Measurements from ENCODE around the gene RBFOX1.

DNA sequence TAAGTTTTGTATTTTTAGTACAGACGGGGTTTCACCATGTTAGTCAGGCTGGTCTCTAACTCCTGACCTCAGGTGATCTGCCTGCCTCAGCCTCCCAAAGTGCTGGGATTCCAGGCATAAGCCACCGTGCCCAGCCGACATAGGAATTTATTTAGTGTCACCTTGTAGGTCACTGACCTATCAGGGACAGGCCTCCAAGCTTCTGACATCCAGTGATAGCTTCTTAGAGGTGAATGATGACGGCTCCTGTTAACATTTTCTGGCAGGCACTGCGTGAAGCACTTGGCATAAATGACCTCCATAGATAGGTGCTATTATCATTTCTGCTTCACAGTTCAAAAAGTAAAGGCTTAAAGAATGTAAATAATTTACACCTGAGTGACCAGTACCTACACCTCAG lies 71.6 kb downstream of the RBFOX1 start:
- no peak for TF ChIP-seq EZH2 (IDR thresholded peaks at IDR 0.05; ENCODE audit: borderline replicate concordance, low read length)
- TF ChIP-seq, protein P1, sequence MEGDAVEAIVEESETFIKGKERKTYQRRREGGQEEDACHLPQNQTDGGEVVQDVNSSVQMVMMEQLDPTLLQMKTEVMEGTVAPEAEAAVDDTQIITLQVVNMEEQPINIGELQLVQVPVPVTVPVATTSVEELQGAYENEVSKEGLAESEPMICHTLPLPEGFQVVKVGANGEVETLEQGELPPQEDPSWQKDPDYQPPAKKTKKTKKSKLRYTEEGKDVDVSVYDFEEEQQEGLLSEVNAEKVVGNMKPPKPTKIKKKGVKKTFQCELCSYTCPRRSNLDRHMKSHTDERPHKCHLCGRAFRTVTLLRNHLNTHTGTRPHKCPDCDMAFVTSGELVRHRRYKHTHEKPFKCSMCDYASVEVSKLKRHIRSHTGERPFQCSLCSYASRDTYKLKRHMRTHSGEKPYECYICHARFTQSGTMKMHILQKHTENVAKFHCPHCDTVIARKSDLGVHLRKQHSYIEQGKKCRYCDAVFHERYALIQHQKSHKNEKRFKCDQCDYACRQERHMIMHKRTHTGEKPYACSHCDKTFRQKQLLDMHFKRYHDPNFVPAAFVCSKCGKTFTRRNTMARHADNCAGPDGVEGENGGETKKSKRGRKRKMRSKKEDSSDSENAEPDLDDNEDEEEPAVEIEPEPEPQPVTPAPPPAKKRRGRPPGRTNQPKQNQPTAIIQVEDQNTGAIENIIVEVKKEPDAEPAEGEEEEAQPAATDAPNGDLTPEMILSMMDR (conservative IDR thresholded peaks at IDR 0.05 in 1 of 2, IDR thresholded peaks at IDR 0.05 in 1 of 2; ENCODE audit: extremely low read depth in 1 of 2, insufficient read depth in 1 of 2, low read depth in 1 of 2, low read length in 2 of 2) = no peak

Data from mammary epithelial cell (primary cell).